HCT116 (cell line): Measurements from ENCODE around the gene GLI3. TPM values are rescaled to one million over a fixed set of nuclear protein-coding genes. Genes with fewer than 3 reads are reported as not detected.

ENCODE experiments used
- ATAC-seq: fragments of 200-7000 bp; cut with Tn5 transposase; 2 replicates; pipeline ENCODE4 v1.9.1; 2020; ENCODE audit warnings: mild to moderate bottlenecking, moderate library complexity
- BruUV-seq: library from RNA; stranded (reverse); fragments of 400-500 nt; replicated peaks from 2 replicates; lab custom pipeline; 2021; lab: Mats Ljungman, UMichigan
- CTCF ChIA-PET: fragments of 300-600 bp; sonication (Branson Sonifier 250); formaldehyde crosslinking; loops from one replicate; lab custom pipeline; 2021; ENCODE audit warnings: antibody characterized with exemption; lab: Charles Lee
- POLR2A ChIA-PET: fragments of 300-600, 350-600 bp; sonication (Branson Sonifier 250); formaldehyde crosslinking; loops from one replicate; lab custom pipeline; 2021; ENCODE audit warnings: antibody characterized with exemption; lab: Charles Lee
- RAD21 ChIA-PET, 2 experiments: fragments of 300-600 bp; sonication (Branson Sonifier 250); formaldehyde crosslinking; loops; one replicate each; lab custom pipeline; 2023; ENCODE audit warnings: low total read pairs in 2 of 2; ENCODE audit not compliant: uncharacterized antibody in 2 of 2, unreplicated experiment in 2 of 2, low non-redundant PET in 1 of 2; lab: Charles Lee
- DNase-seq: peaks from one replicate; pipeline ENCODE4 v3.0.0-alpha.2; 2010; ENCODE audit warnings: low read depth, low spot score
- H2AFZ ChIP-seq: fragments of 200-600 bp; shearing (Covaris generic), sonication (generic); 2 replicates; pipeline ENCODE4 v1.6.1; 2017; ENCODE audit warnings: low read depth, mixed run types, mixed read lengths, antibody characterized with exemption, low read length; ENCODE audit not compliant: poor library complexity, severe bottlenecking
- H3K27ac ChIP-seq: 2 replicates; pipeline ENCODE4 v1.5.1; 2012; ENCODE audit warnings: low read depth, low read length
- H3K27me3 ChIP-seq: fragments of 200-600 bp; sonication (generic); 2 replicates; pipeline ENCODE4 v1.6.1; 2016; ENCODE audit warnings: mixed run types, low read length, mixed read lengths; ENCODE audit not compliant: insufficient read depth
- H3K36me3 ChIP-seq, 2 experiments: fragments of 200-500 bp in 1 of 2; fragments of 200-600 bp in 1 of 2; sonication (Bioruptor generic) in 1 of 2; sonication (generic) in 1 of 2; 2 replicates each; pipeline versions ENCODE4 v1.5.1 to v1.6.1; 2014 to 2016; ENCODE audit warnings: low read length in 2 of 2, inconsistent platforms in 1 of 2, mixed read lengths in 1 of 2, mixed run types in 1 of 2; ENCODE audit not compliant: insufficient read depth in 2 of 2, control insufficient read depth in 1 of 2
- H3K4me1 ChIP-seq, 2 experiments: fragments of 200-600 bp in 1 of 2; sonication (generic) in 1 of 2; 2 replicates each; pipeline versions ENCODE4 v1.5.1 to v1.6.1; 2012 to 2017; ENCODE audit warnings: low read length in 2 of 2, inconsistent platforms in 1 of 2, mild to moderate bottlenecking in 1 of 2, mixed read lengths in 1 of 2, mixed run types in 1 of 2, moderate library complexity in 1 of 2; ENCODE audit not compliant: insufficient read depth in 2 of 2, control insufficient read depth in 1 of 2
- H3K4me2 ChIP-seq: fragments of 200-600 bp; sonication (generic); 2 replicates; pipeline ENCODE4 v1.6.1; 2017; ENCODE audit warnings: mixed run types, low read length, mixed read lengths
- H3K4me3 ChIP-seq, 2 experiments: fragments of 200-600 bp in 1 of 2; sonication (generic) in 1 of 2; replicated peaks in 1 of 2; 2 replicates each; pipeline ENCODE4 v1.5.1; 2011 to 2016; ENCODE audit warnings: low read length in 2 of 2, control low read depth in 1 of 2, low read depth in 1 of 2, mild to moderate bottlenecking in 1 of 2, mixed read lengths in 1 of 2, mixed run types in 1 of 2
- H3K79me2 ChIP-seq: fragments of 200-600 bp; sonication (generic); 2 replicates; pipeline ENCODE4 v1.6.1; 2017; ENCODE audit warnings: mild to moderate bottlenecking, mixed run types, low read length, moderate library complexity, mixed read lengths; ENCODE audit not compliant: insufficient read depth
- H3K9ac ChIP-seq: fragments of 200-600 bp; sonication (generic); 2 replicates; pipeline ENCODE4 v1.6.1; 2016; ENCODE audit warnings: low read length, mixed read lengths
- H3K9me2 ChIP-seq: fragments of 200-600 bp; sonication (generic), shearing (Covaris generic); 2 replicates; pipeline ENCODE4 v1.6.1; 2017; ENCODE audit warnings: mixed run types, mild to moderate bottlenecking, moderate library complexity; ENCODE audit not compliant: insufficient read depth
- H3K9me3 ChIP-seq, 2 experiments: fragments of 200-500 bp in 1 of 2; fragments of 200-600 bp in 1 of 2; sonication (Bioruptor generic) in 1 of 2; sonication (generic) in 1 of 2; 2 replicates each; pipeline ENCODE4 v1.6.1; 2014 to 2017; ENCODE audit warnings: low read length in 2 of 2, mixed read lengths in 2 of 2, inconsistent platforms in 1 of 2, low read depth in 1 of 2, mild to moderate bottlenecking in 1 of 2, mixed run types in 1 of 2, moderate library complexity in 1 of 2; ENCODE audit not compliant: control insufficient read depth in 1 of 2, insufficient read depth in 1 of 2
- H4K20me1 ChIP-seq: fragments of 200-600 bp; sonication (generic), shearing (Covaris generic); 2 replicates; pipeline ENCODE4 v1.6.1; 2017; ENCODE audit warnings: mixed run types, mild to moderate bottlenecking, moderate library complexity; ENCODE audit not compliant: insufficient read depth
- CBX3 ChIP-seq: IDR thresholded peaks from 2 replicates; pipeline ENCODE4 v1.6.1; 2012; ENCODE audit warnings: low read depth
- EGR1 ChIP-seq: IDR thresholded peaks from 2 replicates; pipeline ENCODE4 v1.6.1; 2012; ENCODE audit warnings: low read depth
- SIN3A ChIP-seq: IDR thresholded peaks from 2 replicates; pipeline ENCODE4 v1.6.1; 2012; ENCODE audit warnings: low read depth
- SP1 ChIP-seq: IDR thresholded peaks from 2 replicates; pipeline ENCODE4 v1.6.1; 2012; ENCODE audit warnings: low read depth
- TCF7L2 ChIP-seq: IDR thresholded peaks from 2 replicates; pipeline ENCODE4 v1.7.0; 2011; ENCODE audit warnings: borderline replicate concordance, inconsistent platforms; ENCODE audit not compliant: insufficient read depth, insufficient read length; ENCODE audit errors: extremely low read depth
- YY1 ChIP-seq: IDR thresholded peaks from 2 replicates; pipeline ENCODE4 v1.6.1; 2011; ENCODE audit warnings: low read length, low read depth, moderate library complexity, mild to moderate bottlenecking; ENCODE audit not compliant: insufficient replicate concordance; ENCODE audit errors: extremely low read depth
- ZNF274 ChIP-seq: fragments of 200-500 bp; sonication (Bioruptor generic); IDR thresholded peaks from 2 replicates; pipeline ENCODE4 v1.6.1; 2014; ENCODE audit warnings: mild to moderate bottlenecking, low read depth, low read length, inconsistent platforms
- intact Hi-C: fragments of 100-400 bp; cut with micrococcal nuclease; formaldehyde crosslinking; loops from 2 replicates; pipeline ENCODE4 v1.10.0; 2022
- total RNA-seq: library from RNA; stranded (reverse); gene quantifications from one replicate; pipeline ENCODE4 v1.2.1, GENCODE V29; 2021; ENCODE audit not compliant: unreplicated experiment
- TF ChIP-seq, protein P1 (sequence below), 3 experiments: fragments of 200-600 bp in 1 of 3; sonication (generic) in 1 of 3; IDR thresholded peaks in 2 of 3; conservative IDR thresholded peaks in 1 of 3; 2 replicates each; pipeline ENCODE4 v1.5.1; 2012 to 2017; ENCODE audit warnings: low read depth in 2 of 3, low read length in 2 of 3, antibody characterized with exemption in 1 of 3, borderline replicate concordance in 1 of 3, control low read depth in 1 of 3, mild to moderate bottlenecking in 1 of 3, mixed read lengths in 1 of 3, mixed run types in 1 of 3, moderate library complexity in 1 of 3; ENCODE audit not compliant: insufficient read depth in 1 of 3
- TF ChIP-seq, protein P2 (sequence below): IDR thresholded peaks from 2 replicates; pipeline ENCODE4 v1.6.1; 2012

Gene GLI3
- total RNA-seq, 1 experiment from 2014 or later = 0.07 TPM

DNA sequence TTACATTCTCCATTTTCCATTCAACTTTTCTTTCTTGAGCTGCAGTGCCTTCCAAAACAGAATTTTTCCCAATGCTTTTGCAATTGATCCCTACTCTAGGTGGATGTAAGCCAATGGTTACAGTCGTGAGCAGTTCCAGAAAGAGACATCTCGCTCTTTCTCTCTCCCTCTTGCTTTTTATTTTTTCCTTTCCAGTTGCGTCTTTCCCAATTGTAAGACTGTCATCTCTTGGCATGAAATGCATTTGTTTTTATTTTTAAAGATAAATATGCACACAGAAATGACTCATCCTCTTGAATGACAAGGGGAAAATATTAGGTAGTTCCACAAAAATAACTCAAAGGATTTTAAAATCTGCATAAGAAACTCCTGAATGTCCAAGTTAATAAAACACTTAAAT lies 25.1 kb downstream of the GLI3 start:
- no peak for ATAC-seq
- no peak for TF ChIP-seq SIN3A
- no peak for TF ChIP-seq EGR1
- TF ChIP-seq, protein P1, sequence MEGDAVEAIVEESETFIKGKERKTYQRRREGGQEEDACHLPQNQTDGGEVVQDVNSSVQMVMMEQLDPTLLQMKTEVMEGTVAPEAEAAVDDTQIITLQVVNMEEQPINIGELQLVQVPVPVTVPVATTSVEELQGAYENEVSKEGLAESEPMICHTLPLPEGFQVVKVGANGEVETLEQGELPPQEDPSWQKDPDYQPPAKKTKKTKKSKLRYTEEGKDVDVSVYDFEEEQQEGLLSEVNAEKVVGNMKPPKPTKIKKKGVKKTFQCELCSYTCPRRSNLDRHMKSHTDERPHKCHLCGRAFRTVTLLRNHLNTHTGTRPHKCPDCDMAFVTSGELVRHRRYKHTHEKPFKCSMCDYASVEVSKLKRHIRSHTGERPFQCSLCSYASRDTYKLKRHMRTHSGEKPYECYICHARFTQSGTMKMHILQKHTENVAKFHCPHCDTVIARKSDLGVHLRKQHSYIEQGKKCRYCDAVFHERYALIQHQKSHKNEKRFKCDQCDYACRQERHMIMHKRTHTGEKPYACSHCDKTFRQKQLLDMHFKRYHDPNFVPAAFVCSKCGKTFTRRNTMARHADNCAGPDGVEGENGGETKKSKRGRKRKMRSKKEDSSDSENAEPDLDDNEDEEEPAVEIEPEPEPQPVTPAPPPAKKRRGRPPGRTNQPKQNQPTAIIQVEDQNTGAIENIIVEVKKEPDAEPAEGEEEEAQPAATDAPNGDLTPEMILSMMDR (IDR thresholded peaks at IDR 0.05 in 2 of 3, conservative IDR thresholded peaks at IDR 0.05 in 1 of 3; ENCODE audit: borderline replicate concordance in 1 of 3, insufficient read depth in 1 of 3, low read depth in 2 of 3, low read length in 2 of 3) = no peak
- TF ChIP-seq YY1 = no peak
- TF ChIP-seq, all 23 proteins: peak for 0
- Histone ChIP-seq H3K4me2 (no peak overlapping the region), H3K9me2 (no peaks in the 10 kb centered on the region), H3K9ac (no peak overlapping the region), H3K27ac (no peak overlapping the region), H2AFZ (no peak overlapping the region), H3K4me1 (no peaks in the 10 kb centered on the region), H4K20me1 (no peaks in the 10 kb centered on the region), H3K4me3 (no peak overlapping the region), H3K9me3 (no peaks in the 10 kb centered on the region), H3K36me3 (no peaks in the 10 kb centered on the region), H3K79me2 (no peaks in the 10 kb centered on the region), H3K27me3 (no peaks in the 10 kb centered on the region)
- no TSS peak for BruUV-seq
- intact Hi-C loops = no loop called here
- ChIA-PET CTCF (no interaction called here), RAD21 (no interaction called here), POLR2A (no interaction called here)
- no peak for DNase-seq

DNA sequence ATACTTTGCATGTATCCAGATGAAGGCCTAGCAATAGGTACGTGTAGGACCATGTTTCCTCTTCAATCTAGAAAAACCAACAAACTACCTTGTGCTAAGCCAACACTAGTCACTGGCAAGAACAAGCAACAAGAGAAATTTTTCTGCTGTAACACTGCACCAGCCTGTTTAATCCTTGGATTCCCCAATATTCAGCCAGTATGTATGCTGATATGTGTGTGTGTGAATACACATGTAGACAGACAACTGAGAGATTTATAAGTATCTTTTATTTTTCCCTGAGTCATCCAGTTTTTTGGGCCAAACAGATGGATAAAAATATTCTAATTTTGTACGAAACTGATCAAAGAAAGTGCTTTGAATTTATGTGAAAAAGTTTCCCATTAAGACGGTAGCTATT lies 26.2 kb downstream of the GLI3 start:
- DNase-seq = no peak
- Histone ChIP-seq H3K4me1 (no peaks in the 10 kb centered on the region), H4K20me1 (no peaks in the 10 kb centered on the region), H3K4me3 (no peak overlapping the region), H3K9ac (no peak overlapping the region), H3K9me2 (no peaks in the 10 kb centered on the region), H3K27me3 (no peaks in the 10 kb centered on the region), H3K9me3 (no peaks in the 10 kb centered on the region), H3K4me2 (no peak overlapping the region), H3K36me3 (no peaks in the 10 kb centered on the region), H3K27ac (no peak overlapping the region), H2AFZ (no peak overlapping the region), H3K79me2 (no peaks in the 10 kb centered on the region)
- intact Hi-C loops = no loop called here
- ChIA-PET RAD21 (no interaction called here), CTCF (no interaction called here), POLR2A (no interaction called here)
- ATAC-seq = no peak
- TF ChIP-seq SP1 (no peak), CBX3 (no peak), ZNF274 (no peak), TCF7L2 (no peak)
- TF ChIP-seq, protein P2, sequence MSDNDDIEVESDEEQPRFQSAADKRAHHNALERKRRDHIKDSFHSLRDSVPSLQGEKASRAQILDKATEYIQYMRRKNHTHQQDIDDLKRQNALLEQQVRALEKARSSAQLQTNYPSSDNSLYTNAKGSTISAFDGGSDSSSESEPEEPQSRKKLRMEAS = no peak
- BruUV-seq = no TSS peak
